A673 (cell line): ENCODE data around the gene TMPRSS13. TPM values are rescaled to one million over a fixed set of nuclear protein-coding genes. Genes with fewer than 3 reads are reported as not detected.
A peak's percentile ranks its signal among the peaks of the same experiment; 100 is the strongest.
"Not testable (repeated sequence)": the region's sequence is repeated elsewhere in the genome, so short reads cannot be mapped to it uniquely, and the experiment has no call there.

Experiments
- BruUV-seq: library from RNA; stranded (reverse); fragments of 400-500 nt; replicated peaks from 2 replicates; lab custom pipeline; 2021; lab: Mats Ljungman, UMichigan
- CTCF ChIA-PET: fragments of 300-600 bp; sonication (Branson Sonifier 250); formaldehyde crosslinking; loops from one replicate; lab custom pipeline; 2022; ENCODE audit warnings: antibody characterized with exemption; lab: Charles Lee
- POLR2A ChIA-PET: fragments of 300-600 bp; sonication (Branson Sonifier 250); formaldehyde crosslinking; loops from one replicate; lab custom pipeline; 2022; ENCODE audit warnings: antibody characterized with exemption; ENCODE audit not compliant: low non-redundant PET; lab: Charles Lee
- DNase-seq: peaks from one replicate; pipeline ENCODE4 v3.0.0-alpha.2; 2015; ENCODE audit warnings: low spot score
- H3K27ac ChIP-seq: fragments of 200-600 bp; sonication (generic); 2 replicates; pipeline ENCODE4 v1.5.1; 2016; ENCODE audit warnings: mixed run types, low read depth, mild to moderate bottlenecking, mixed read lengths, antibody characterized with exemption, low read length; ENCODE audit not compliant: poor library complexity, severe bottlenecking
- H3K27me3 ChIP-seq: fragments of 200-600 bp; sonication (generic); replicated peaks from 2 replicates; pipeline ENCODE4 v1.6.1; 2017; ENCODE audit warnings: mixed run types, low read depth, mild to moderate bottlenecking, mixed read lengths, antibody characterized with exemption, low read length; ENCODE audit not compliant: insufficient read depth, poor library complexity
- H3K36me3 ChIP-seq: fragments of 200-600 bp; sonication (generic); 2 replicates; pipeline ENCODE4 v1.6.1; 2016; ENCODE audit warnings: mixed run types, mild to moderate bottlenecking, mixed read lengths, antibody characterized with exemption, low read length; ENCODE audit not compliant: insufficient read depth, poor library complexity, severe bottlenecking
- H3K4me1 ChIP-seq: fragments of 200-600 bp; sonication (generic); 2 replicates; pipeline ENCODE4 v1.6.1; 2017; ENCODE audit warnings: mixed run types, mild to moderate bottlenecking, mixed read lengths, antibody characterized with exemption, low read length; ENCODE audit not compliant: insufficient read depth, poor library complexity, severe bottlenecking
- H3K4me3 ChIP-seq: fragments of 200-600 bp; sonication (generic); 2 replicates; pipeline ENCODE4 v1.5.1; 2016; ENCODE audit warnings: low read depth, mixed run types, mild to moderate bottlenecking, mixed read lengths, low read length; ENCODE audit not compliant: poor library complexity, severe bottlenecking
- H3K9me3 ChIP-seq: fragments of 200-600 bp; sonication (generic); 2 replicates; pipeline ENCODE4 v1.6.1; 2016; ENCODE audit warnings: mixed run types, low read depth, mild to moderate bottlenecking, mixed read lengths, antibody characterized with exemption, low read length; ENCODE audit not compliant: poor library complexity, severe bottlenecking
- CTCF ChIP-seq: fragments of 300-800, 200-600 bp; sonication (generic); conservative IDR thresholded peaks from 2 replicates; pipeline ENCODE4 v1.5.1; 2017; ENCODE audit warnings: low read depth, mild to moderate bottlenecking, antibody characterized with exemption, low read length, moderate library complexity, mixed read lengths
- EZH2 ChIP-seq: fragments of 200-600 bp; sonication (generic); IDR thresholded peaks from 2 replicates; pipeline ENCODE4 v1.6.1; 2017; ENCODE audit warnings: borderline replicate concordance, low read depth, mild to moderate bottlenecking, mixed read lengths, antibody characterized with exemption, low read length; ENCODE audit not compliant: poor library complexity, severe bottlenecking
- intact Hi-C: fragments of 100-400 bp; cut with micrococcal nuclease; formaldehyde crosslinking; loops from one replicate; pipeline ENCODE4 v1.10.0; 2022; ENCODE audit not compliant: unreplicated experiment
- total RNA-seq: library from RNA; stranded (reverse); gene quantifications from 2 replicates; pipeline ENCODE4 v1.2.3, GENCODE V29; 2021

TMPRSS13 gene
- total RNA-seq, 1 experiment from 2014 or later, result not detected

GRCh38 chr11:117950301-117950700 is 21.1 kb upstream of the TMPRSS13 start:
- POLR2A ChIA-PET, result no interaction called here
- Histone ChIP-seq H3K36me3 (no peaks in the 10 kb centered on the region), H3K27ac (no peak overlapping the region), H3K4me3 (no peak overlapping the region), H3K4me1 (no peaks in the 10 kb centered on the region), H3K9me3 (no peaks in the 10 kb centered on the region), H3K27me3 (peaks cover 2% of the 10 kb centered on the region)
- CTCF ChIA-PET, result interaction anchor here (0.9 to 1.9 kb wide), 2 partner anchors 102 to 524 kb away, joined by 3 to 10 read pairs; no protein-coding TSS in a partner anchor
- no TSS peak for BruUV-seq
- intact Hi-C loops, result no loop called here
- TF ChIP-seq CTCF (peak; percentile 39), EZH2 (no peak)
- DNase-seq, result peak; percentile 33

GRCh38 chr11:117949062-117949461 is 19.9 kb upstream of the TMPRSS13 start:
- no peak overlapping the region for H3K27ac ChIP-seq
- ChIA-PET POLR2A (no interaction called here), CTCF (no interaction called here)
- no TSS peak for BruUV-seq
- no peaks in the 10 kb centered on the region for H3K4me1 ChIP-seq
- H3K4me3 ChIP-seq, result no peak overlapping the region
- no peaks in the 10 kb centered on the region for H3K9me3 ChIP-seq
- intact Hi-C loops, result no loop called here
- TF ChIP-seq CTCF (no peak), EZH2 (no peak)
- no peak for DNase-seq
- no peaks in the 10 kb centered on the region for H3K36me3 ChIP-seq
- no peaks in the 10 kb centered on the region for H3K27me3 ChIP-seq

- DNase-seq, H3K36me3 ChIP-seq, H3K27me3 ChIP-seq, intact Hi-C loops, BruUV-seq, H3K4me1 ChIP-seq, H3K4me3 ChIP-seq, CTCF ChIA-PET, H3K27ac ChIP-seq, H3K9me3 ChIP-seq, POLR2A ChIA-PET: not testable (repeated sequence)
Observed at GRCh38 chr11:117948466-117948865, 19.3 kb upstream of the TMPRSS13 start.

GRCh38 chr11:117947751-117948150 is 18.5 kb upstream of the TMPRSS13 start:
- POLR2A ChIA-PET, H3K4me3 ChIP-seq, DNase-seq, H3K27me3 ChIP-seq, H3K9me3 ChIP-seq, BruUV-seq, H3K4me1 ChIP-seq, H3K36me3 ChIP-seq, H3K27ac ChIP-seq: not testable (repeated sequence)
- intact Hi-C loops, result loop anchor here (1.0 to 2.0 kb wide), 3 partner anchors 103 to 125 kb away; no protein-coding TSS in a partner anchor
- CTCF ChIA-PET, result interaction anchor here (1.3 to 1.7 kb wide), 7 partner anchors 10 to 521 kb away, joined by 4 to 69 read pairs (median 16); partner anchors contain the start of gene FXYD2
